ENCODE data around the gene ATG7. TPM values are rescaled to one million over a fixed set of nuclear protein-coding genes. Genes with fewer than 3 reads are reported as not detected.

Gene ATG7
- total RNA-seq, 1 experiment from 2014 or later: 29.3 TPM

GRCh38 chr3:11565072-11565471 lies 292.9 kb downstream of the ATG7 start:
- H3K27ac ChIP-seq (ENCODE audit: low read depth, low read length): no peak overlapping the region
- peaks cover 3% of the 10 kb centered on the region; the same call in 1 of the 2 replicates for H3K79me2 ChIP-seq (ENCODE audit: insufficient read depth, low read length)
- no peak for ATAC-seq
- no peak overlapping the region for H3K4me2 ChIP-seq (ENCODE audit: low read length)
- no peak overlapping the region for H2AFZ ChIP-seq (ENCODE audit: low read depth, low read length, poor library complexity, severe bottlenecking)
- intact Hi-C loops (cut with micrococcal nuclease): no loop called here
- RAD21 ChIA-PET (ENCODE audit: low non-redundant PET in 1 of 2, low total read pairs in 2 of 2, uncharacterized antibody in 2 of 2, unreplicated experiment in 2 of 2): no interaction called here
- no peak for TF ChIP-seq YY1 (IDR thresholded peaks at IDR 0.05; ENCODE audit: extremely low read depth, insufficient replicate concordance, low read depth, low read length)
- TF ChIP-seq, protein P1, sequence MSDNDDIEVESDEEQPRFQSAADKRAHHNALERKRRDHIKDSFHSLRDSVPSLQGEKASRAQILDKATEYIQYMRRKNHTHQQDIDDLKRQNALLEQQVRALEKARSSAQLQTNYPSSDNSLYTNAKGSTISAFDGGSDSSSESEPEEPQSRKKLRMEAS (IDR thresholded peaks at IDR 0.05): no peak
- no peak for TF ChIP-seq ELF1 (IDR thresholded peaks at IDR 0.05; ENCODE audit: borderline replicate concordance, low read depth)
- TF ChIP-seq EZH2 (IDR thresholded peaks at IDR 0.05): no peak
- TF ChIP-seq, protein P2, sequence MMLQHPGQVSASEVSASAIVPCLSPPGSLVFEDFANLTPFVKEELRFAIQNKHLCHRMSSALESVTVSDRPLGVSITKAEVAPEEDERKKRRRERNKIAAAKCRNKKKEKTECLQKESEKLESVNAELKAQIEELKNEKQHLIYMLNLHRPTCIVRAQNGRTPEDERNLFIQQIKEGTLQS (IDR thresholded peaks at IDR 0.05): no peak
- no peak for TF ChIP-seq POLR2AphosphoS5 (IDR thresholded peaks at IDR 0.05; ENCODE audit: low read depth, low read length)
- TF ChIP-seq EZH2phosphoT487 (IDR thresholded peaks at IDR 0.05; ENCODE audit: borderline replicate concordance): no peak
- no peak for TF ChIP-seq FOSL1 (IDR thresholded peaks at IDR 0.05; ENCODE audit: low read depth)
- no peak for TF ChIP-seq RAD21 (IDR thresholded peaks at IDR 0.05; ENCODE audit: low read depth)
- TF ChIP-seq TCF7L2 (IDR thresholded peaks at IDR 0.05; ENCODE audit: borderline replicate concordance, extremely low read depth, insufficient read depth, insufficient read length): no peak
- TF ChIP-seq, protein P3, sequence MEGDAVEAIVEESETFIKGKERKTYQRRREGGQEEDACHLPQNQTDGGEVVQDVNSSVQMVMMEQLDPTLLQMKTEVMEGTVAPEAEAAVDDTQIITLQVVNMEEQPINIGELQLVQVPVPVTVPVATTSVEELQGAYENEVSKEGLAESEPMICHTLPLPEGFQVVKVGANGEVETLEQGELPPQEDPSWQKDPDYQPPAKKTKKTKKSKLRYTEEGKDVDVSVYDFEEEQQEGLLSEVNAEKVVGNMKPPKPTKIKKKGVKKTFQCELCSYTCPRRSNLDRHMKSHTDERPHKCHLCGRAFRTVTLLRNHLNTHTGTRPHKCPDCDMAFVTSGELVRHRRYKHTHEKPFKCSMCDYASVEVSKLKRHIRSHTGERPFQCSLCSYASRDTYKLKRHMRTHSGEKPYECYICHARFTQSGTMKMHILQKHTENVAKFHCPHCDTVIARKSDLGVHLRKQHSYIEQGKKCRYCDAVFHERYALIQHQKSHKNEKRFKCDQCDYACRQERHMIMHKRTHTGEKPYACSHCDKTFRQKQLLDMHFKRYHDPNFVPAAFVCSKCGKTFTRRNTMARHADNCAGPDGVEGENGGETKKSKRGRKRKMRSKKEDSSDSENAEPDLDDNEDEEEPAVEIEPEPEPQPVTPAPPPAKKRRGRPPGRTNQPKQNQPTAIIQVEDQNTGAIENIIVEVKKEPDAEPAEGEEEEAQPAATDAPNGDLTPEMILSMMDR (IDR thresholded peaks at IDR 0.05 in 2 of 3, conservative IDR thresholded peaks at IDR 0.05 in 1 of 3; ENCODE audit: borderline replicate concordance in 1 of 3, insufficient read depth in 1 of 3, low read depth in 2 of 3, low read length in 2 of 3): no peak
- TF ChIP-seq SIN3A (IDR thresholded peaks at IDR 0.05; ENCODE audit: low read depth): no peak
- H3K9me3 ChIP-seq (ENCODE audit: control insufficient read depth in 1 of 2, insufficient read depth in 1 of 2, low read depth in 1 of 2, low read length in 2 of 2): no peaks in the 10 kb centered on the region
- CTCF ChIA-PET: no interaction called here
- H3K9ac ChIP-seq (ENCODE audit: low read length): no peak overlapping the region
- H3K9me2 ChIP-seq (ENCODE audit: insufficient read depth): no peaks in the 10 kb centered on the region
- no peak for DNase-seq (ENCODE audit: low read depth, low spot score)
- peaks cover 25 to 31% of the 10 kb centered on the region in 2 experiments for H3K4me1 ChIP-seq (ENCODE audit: control insufficient read depth in 1 of 2, insufficient read depth in 2 of 2, low read length in 2 of 2)
- no peak overlapping the region for H3K4me3 ChIP-seq (replicated peaks in 1 of 2; ENCODE audit: low read depth in 1 of 2, low read length in 2 of 2)
- no peaks in the 10 kb centered on the region for H3K27me3 ChIP-seq (ENCODE audit: insufficient read depth, low read length)
- H4K20me1 ChIP-seq (ENCODE audit: insufficient read depth): no peaks in the 10 kb centered on the region
- BruUV-seq (replicated peaks): no TSS peak
- POLR2A ChIA-PET: no interaction called here
- H3K36me3 ChIP-seq (ENCODE audit: control insufficient read depth in 1 of 2, insufficient read depth in 2 of 2, low read length in 2 of 2): no peaks in the 10 kb centered on the region

Measured in HCT116 (cell line).